Naive B cell (primary cell): ENCODE results near the gene AGAP5. TPM values are rescaled to one million over a fixed set of nuclear protein-coding genes. Genes with fewer than 3 reads are reported as not detected.
"Not testable (repeated sequence)": the region's sequence is repeated elsewhere in the genome, so short reads cannot be mapped to it uniquely, and the experiment has no call there.

Experiments
- ATAC-seq, 2 donors: fragments of 150-1000 bp; cut with Tn5 transposase; 2 replicates each; pipeline ENCODE4 v1.10.0; 2021; ENCODE audit warnings: low read depth in 2 of 2, mild to moderate bottlenecking in 2 of 2, moderate library complexity in 2 of 2
- DNase-seq: peaks from one replicate; pipeline ENCODE4 v3.0.0; 2022
- H3K27ac Mint-ChIP-seq, 6 donors: one replicate each; pipeline ENCODE4 v1.8.0; 2020 to 2022; ENCODE audit warnings: mild to moderate bottlenecking in 6 of 6, mixed read lengths in 6 of 6, moderate library complexity in 5 of 6, inconsistent platforms in 2 of 6
- H3K27me3 Mint-ChIP-seq, 3 donors: one replicate each; pipeline ENCODE4 v1.8.0; 2021 to 2022; ENCODE audit warnings: mixed read lengths in 3 of 3, mild to moderate bottlenecking in 1 of 3
- H3K36me3 Mint-ChIP-seq, 2 donors: one replicate each; pipeline ENCODE4 v1.8.0; 2020 to 2022; ENCODE audit warnings: mixed read lengths in 2 of 2, inconsistent platforms in 1 of 2, mild to moderate bottlenecking in 1 of 2
- H3K4me1 Mint-ChIP-seq, 3 donors: one replicate each; pipeline ENCODE4 v1.8.0; 2020 to 2022; ENCODE audit warnings: mixed read lengths in 3 of 3, inconsistent platforms in 1 of 3, mild to moderate bottlenecking in 1 of 3, moderate library complexity in 1 of 3
- H3K4me3 Mint-ChIP-seq, 8 donors: one replicate each; pipeline ENCODE4 v1.8.0; 2020 to 2022; ENCODE audit warnings: mild to moderate bottlenecking in 8 of 8, mixed read lengths in 8 of 8, moderate library complexity in 8 of 8, inconsistent platforms in 2 of 8
- H3K9me3 Mint-ChIP-seq, 7 donors: one replicate each; pipeline ENCODE4 v1.8.0; 2020 to 2022; ENCODE audit warnings: mixed read lengths in 7 of 7, mild to moderate bottlenecking in 5 of 7, inconsistent platforms in 2 of 7, moderate library complexity in 1 of 7
- polyA plus RNA-seq, 6 donors: library from polyadenylated mRNA; unstranded; fragments of 300-500 nt; fragmentation: Illumina TruSeq; gene quantifications; one replicate each; pipeline ENCODE4 v1.2.3, GENCODE V29; 2021; ENCODE audit warnings: low read depth in 6 of 6

AGAP5 gene
- polyA plus RNA-seq, 6 donors from 2014 or later: 0.35 TPM; not detected in 5

- H3K36me3 Mint-ChIP-seq: peaks cover 0 to 12% of the 10 kb centered on the region in 2 donors
- not testable (repeated sequence) for H3K27me3 Mint-ChIP-seq, H3K9me3 Mint-ChIP-seq, ATAC-seq, H3K4me1 Mint-ChIP-seq, DNase-seq, H3K27ac Mint-ChIP-seq, H3K4me3 Mint-ChIP-seq
These were observed 7.7 kb upstream of the AGAP5 start for GRCh38 chr10:73705506-73706072.

- not testable (repeated sequence) for DNase-seq, H3K27me3 Mint-ChIP-seq, H3K9me3 Mint-ChIP-seq, H3K4me1 Mint-ChIP-seq, H3K4me3 Mint-ChIP-seq, H3K27ac Mint-ChIP-seq, ATAC-seq
- peaks cover 0 to 12% of the 10 kb centered on the region in 2 donors for H3K36me3 Mint-ChIP-seq
These were observed 6.0 kb upstream of the AGAP5 start for GRCh38 chr10:73703924-73704323.

GRCh38 chr10:73698819-73699218, 910 bp upstream of the AGAP5 start:
- not testable (repeated sequence) for H3K27me3 Mint-ChIP-seq, H3K36me3 Mint-ChIP-seq, H3K9me3 Mint-ChIP-seq, DNase-seq, ATAC-seq, H3K4me1 Mint-ChIP-seq, H3K27ac Mint-ChIP-seq, H3K4me3 Mint-ChIP-seq

DNA sequence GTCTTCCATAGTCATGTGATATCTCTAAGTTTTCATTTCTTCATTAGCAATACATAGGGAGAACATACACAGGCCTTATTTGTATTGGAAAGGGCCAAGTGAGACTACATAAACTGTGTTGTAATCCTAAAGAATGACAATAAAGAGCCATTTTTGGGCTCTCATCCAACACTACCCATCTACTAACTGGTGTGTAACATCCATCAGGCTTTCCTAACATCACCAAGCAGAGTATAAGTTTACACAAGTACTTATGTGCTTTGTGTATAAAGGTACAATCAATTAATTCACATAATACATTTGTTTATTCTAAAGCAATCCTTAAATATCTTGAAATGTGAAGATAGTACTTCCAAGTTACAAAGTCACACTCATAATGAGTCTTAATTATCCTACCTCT, 2.6 kb downstream of the AGAP5 start:
- not testable (repeated sequence) for H3K4me1 Mint-ChIP-seq, H3K36me3 Mint-ChIP-seq, ATAC-seq, H3K4me3 Mint-ChIP-seq, H3K9me3 Mint-ChIP-seq, DNase-seq, H3K27ac Mint-ChIP-seq, H3K27me3 Mint-ChIP-seq

- H3K27me3 Mint-ChIP-seq, H3K4me3 Mint-ChIP-seq, ATAC-seq, H3K27ac Mint-ChIP-seq, H3K36me3 Mint-ChIP-seq, H3K9me3 Mint-ChIP-seq, DNase-seq, H3K4me1 Mint-ChIP-seq: not testable (repeated sequence)
These were observed 7.2 kb downstream of the AGAP5 start for GRCh38 chr10:73690755-73691154.

DNA sequence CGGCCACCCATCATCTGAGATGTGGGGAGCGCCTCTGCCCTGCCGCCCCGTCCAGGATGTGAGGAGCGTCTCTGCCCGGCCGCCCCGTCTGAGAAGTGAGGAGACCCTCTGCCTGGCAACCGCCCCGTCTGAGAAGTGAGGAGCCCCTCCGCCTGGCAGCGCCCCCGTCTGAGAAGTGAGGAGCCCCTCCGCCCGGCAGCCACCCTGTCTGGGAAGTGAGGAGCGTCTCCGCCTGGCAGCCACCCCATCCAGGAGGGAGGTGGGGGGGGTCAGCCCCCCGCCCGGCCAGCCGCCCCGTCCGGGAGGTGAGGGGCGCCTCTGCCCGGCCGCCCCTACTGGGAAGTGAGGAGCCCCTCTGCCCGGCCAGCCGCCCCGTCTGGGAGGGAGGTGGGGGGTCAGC, 8.3 kb downstream of the AGAP5 start:
- H3K4me1 Mint-ChIP-seq, H3K4me3 Mint-ChIP-seq, H3K36me3 Mint-ChIP-seq, DNase-seq, H3K27ac Mint-ChIP-seq, ATAC-seq, H3K27me3 Mint-ChIP-seq, H3K9me3 Mint-ChIP-seq: not testable (repeated sequence)

- not testable (repeated sequence) for H3K27me3 Mint-ChIP-seq, ATAC-seq, H3K4me3 Mint-ChIP-seq, H3K4me1 Mint-ChIP-seq, H3K9me3 Mint-ChIP-seq, H3K36me3 Mint-ChIP-seq, DNase-seq
- peak overlapping the region in 1 of 6 donors; percentile 53 for H3K27ac Mint-ChIP-seq
These were observed 10.3 kb downstream of the AGAP5 start for GRCh38 chr10:73687641-73688040.

GRCh38 chr10:73674546-73674945, 23.4 kb downstream of the AGAP5 start:
- H3K27me3 Mint-ChIP-seq, H3K4me1 Mint-ChIP-seq, H3K27ac Mint-ChIP-seq, H3K36me3 Mint-ChIP-seq, DNase-seq, H3K4me3 Mint-ChIP-seq, H3K9me3 Mint-ChIP-seq, ATAC-seq: not testable (repeated sequence)

GRCh38 chr10:73668378-73668777, 29.5 kb downstream of the AGAP5 start:
- not testable (repeated sequence) for H3K27me3 Mint-ChIP-seq, H3K27ac Mint-ChIP-seq, H3K9me3 Mint-ChIP-seq, H3K36me3 Mint-ChIP-seq, DNase-seq, ATAC-seq, H3K4me3 Mint-ChIP-seq, H3K4me1 Mint-ChIP-seq

- not testable (repeated sequence) for H3K4me1 Mint-ChIP-seq, H3K27ac Mint-ChIP-seq, H3K9me3 Mint-ChIP-seq, DNase-seq, H3K27me3 Mint-ChIP-seq, H3K4me3 Mint-ChIP-seq, ATAC-seq, H3K36me3 Mint-ChIP-seq
These were observed 31.6 kb downstream of the AGAP5 start for GRCh38 chr10:73666153-73666809.

DNA sequence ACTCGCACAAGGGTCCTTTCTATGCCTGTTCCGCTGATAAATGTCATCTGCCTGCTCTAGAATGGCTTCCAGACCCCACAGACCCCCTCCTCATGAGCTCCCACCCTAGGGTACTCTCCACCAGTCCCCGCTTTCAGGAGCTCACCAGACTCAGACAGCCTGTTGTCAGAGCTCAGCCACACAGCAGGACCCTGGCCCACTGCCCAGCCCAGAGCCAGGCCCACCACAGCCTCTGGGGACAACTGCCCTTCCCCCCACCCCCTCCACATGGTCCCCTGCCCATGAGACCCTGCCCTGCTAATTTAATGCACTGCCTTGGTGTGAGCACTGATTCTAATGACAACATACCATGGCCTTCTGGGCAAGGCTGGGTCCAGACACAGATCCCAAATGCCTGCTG, 32.3 kb downstream of the AGAP5 start:
- not testable (repeated sequence) for H3K27me3 Mint-ChIP-seq, ATAC-seq, H3K4me3 Mint-ChIP-seq, H3K4me1 Mint-ChIP-seq, H3K27ac Mint-ChIP-seq, H3K36me3 Mint-ChIP-seq, DNase-seq, H3K9me3 Mint-ChIP-seq

DNA sequence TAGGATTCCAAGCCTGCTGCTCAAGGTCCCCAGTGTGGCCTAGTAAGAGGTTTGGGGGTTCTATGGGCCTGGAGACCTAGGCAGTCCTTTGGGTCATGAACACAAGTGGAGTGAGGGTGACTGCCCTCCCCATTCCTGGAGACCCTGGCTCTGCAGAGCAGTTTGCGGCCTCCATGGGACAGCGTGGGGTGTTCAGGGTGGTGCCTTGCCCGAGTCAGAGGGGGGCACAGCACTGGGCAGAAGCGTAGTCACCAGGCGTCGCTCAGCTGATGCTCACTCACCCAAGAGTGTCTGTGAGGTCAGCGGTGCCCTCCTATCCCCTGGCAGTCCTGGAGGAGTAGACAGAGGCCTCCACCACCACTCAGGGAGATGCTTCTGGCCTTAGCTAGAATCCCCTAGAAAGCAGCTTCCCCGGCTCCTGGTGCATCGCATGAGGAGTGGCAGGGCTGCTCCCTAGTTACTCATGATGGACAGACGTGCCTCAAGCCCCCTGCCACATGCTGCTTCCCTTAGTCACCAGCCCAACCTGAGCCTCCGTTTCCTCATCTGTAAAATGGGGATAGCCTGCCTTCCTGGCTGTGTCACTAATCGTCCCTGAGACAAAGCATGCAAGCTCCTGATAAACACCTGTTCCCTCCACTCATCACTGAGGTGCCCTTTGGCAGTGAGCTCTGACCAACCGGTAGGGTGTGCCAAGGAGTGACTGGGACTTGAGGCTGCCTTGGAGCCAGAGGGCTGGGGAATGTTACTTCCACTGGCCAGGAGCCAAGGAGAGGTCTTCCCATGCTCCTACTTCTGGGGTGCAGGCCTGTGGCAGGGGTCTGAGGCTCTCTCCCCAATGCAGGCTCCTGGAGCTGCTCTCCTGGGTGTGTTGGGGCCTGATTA, 33.5 kb downstream of the AGAP5 start:
- not testable (repeated sequence) for H3K9me3 Mint-ChIP-seq

GRCh38 chr10:73663621-73664020, 34.3 kb downstream of the AGAP5 start:
- not testable (repeated sequence) for H3K27ac Mint-ChIP-seq, ATAC-seq, H3K4me3 Mint-ChIP-seq, H3K4me1 Mint-ChIP-seq, DNase-seq, H3K9me3 Mint-ChIP-seq, H3K27me3 Mint-ChIP-seq, H3K36me3 Mint-ChIP-seq

More for the DNA sequence above, 33.5 kb downstream of the AGAP5 start:
- DNase-seq, H3K27me3 Mint-ChIP-seq, H3K4me1 Mint-ChIP-seq, H3K4me3 Mint-ChIP-seq, ATAC-seq, H3K27ac Mint-ChIP-seq, H3K36me3 Mint-ChIP-seq: not testable (repeated sequence)

DNA sequence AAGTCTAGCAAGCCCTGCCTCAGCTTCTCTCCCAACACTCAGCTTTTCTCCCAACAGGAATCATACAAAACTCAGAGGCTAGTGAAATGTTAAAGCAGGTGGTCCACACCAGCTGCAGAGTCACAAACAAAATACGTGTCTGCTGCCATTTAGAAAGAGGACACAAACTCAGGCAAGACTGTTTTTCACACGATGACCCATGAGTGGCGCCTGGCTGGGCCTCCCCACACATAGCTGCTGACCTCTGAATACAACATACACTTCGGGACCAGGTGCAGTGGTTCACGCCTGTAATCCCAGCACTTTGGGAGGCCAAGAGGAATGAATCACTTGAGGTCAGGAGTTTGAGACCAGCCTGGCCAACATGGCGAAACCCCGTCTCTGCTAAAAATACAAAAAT, 35.2 kb downstream of the AGAP5 start:
- not testable (repeated sequence) for H3K27ac Mint-ChIP-seq, ATAC-seq, H3K36me3 Mint-ChIP-seq, H3K27me3 Mint-ChIP-seq, H3K4me3 Mint-ChIP-seq, H3K4me1 Mint-ChIP-seq, DNase-seq, H3K9me3 Mint-ChIP-seq
